Thyroid gland (tissue), 4 donors: ENCODE data around the gene HSF5. TPM values are rescaled to one million over a fixed set of nuclear protein-coding genes. Genes with fewer than 3 reads are reported as not detected.
"Not testable (repeated sequence)": the region's sequence is repeated elsewhere in the genome, so short reads cannot be mapped to it uniquely, and the experiment has no call there.

Source experiments
- DNase-seq, 2 donors: peaks; one replicate each; pipeline ENCODE4 v3.0.0-alpha.2; 2019
- H3K27ac ChIP-seq, 3 donors: fragments of 200-600 bp; sonication (generic); 1 replicate in 2 of 3; 2 replicates in 1 of 3; pipeline ENCODE4 v1.5.1; 2016 to 2019; ENCODE audit warnings: mild to moderate bottlenecking in 1 of 3, moderate library complexity in 1 of 3
- H3K27me3 ChIP-seq: fragments of 200-600 bp; sonication (generic); one replicate; pipeline ENCODE4 v1.5.1; 2019
- H3K36me3 ChIP-seq, 2 donors: fragments of 200-600 bp; sonication (generic); one replicate each; pipeline ENCODE4 v1.5.1; 2016 to 2019
- H3K4me1 ChIP-seq, 2 donors: fragments of 200-600 bp; sonication (generic); one replicate each; pipeline ENCODE4 v1.5.1; 2017 to 2019
- H3K4me3 ChIP-seq, 3 donors: fragments of 200-600 bp; sonication (generic); replicated peaks in 1 of 3; 1 replicate in 2 of 3; 2 replicates in 1 of 3; pipeline ENCODE4 v1.5.1; 2016; ENCODE audit warnings: mild to moderate bottlenecking in 1 of 3
- H3K9me3 ChIP-seq: fragments of 200-600 bp; sonication (generic); one replicate; pipeline ENCODE4 v1.5.1; 2017
- POLR2A ChIP-seq, 2 donors: fragments of 450-650 bp; IDR thresholded peaks; one replicate each; pipeline ENCODE4 v1.6.1; 2017; ENCODE audit warnings: antibody characterized with exemption in 2 of 2, mild to moderate bottlenecking in 2 of 2, moderate library complexity in 1 of 2
- WGBS, 2 donors: methylation state at CpG; one replicate each; pipeline ENCODE4 v1.1.5; 2017; 5-methylcytosine and 5-hydroxymethylcytosine counted together
- intact Hi-C: fragments of 100-400 bp; cut with DNase I; formaldehyde crosslinking; loops from one replicate; pipeline ENCODE4 v1.15.1; 2023
- total RNA-seq, 4 donors: library from RNA; depleted of rRNA; stranded (reverse); fragments of >200 nt; gene quantifications; one replicate each; pipeline ENCODE4 v1.2.3, GENCODE V29; 2016
- TF ChIP-seq, protein P1 (sequence below), 6 experiments: fragments of 200-600 bp in 3 of 6; fragments of 450-650 bp in 3 of 6; sonication (generic) in 3 of 6; IDR thresholded peaks; one replicate each; pipeline ENCODE4 v1.5.1; 2016 to 2019; ENCODE audit warnings: antibody characterized with exemption in 6 of 6, mild to moderate bottlenecking in 2 of 6, inconsistent platforms in 1 of 6, moderate library complexity in 1 of 6

The HSF5 gene
- total RNA-seq, 4 donors from 2014 or later: 0.10 to 0.25 (median 0.12) TPM

DNA sequence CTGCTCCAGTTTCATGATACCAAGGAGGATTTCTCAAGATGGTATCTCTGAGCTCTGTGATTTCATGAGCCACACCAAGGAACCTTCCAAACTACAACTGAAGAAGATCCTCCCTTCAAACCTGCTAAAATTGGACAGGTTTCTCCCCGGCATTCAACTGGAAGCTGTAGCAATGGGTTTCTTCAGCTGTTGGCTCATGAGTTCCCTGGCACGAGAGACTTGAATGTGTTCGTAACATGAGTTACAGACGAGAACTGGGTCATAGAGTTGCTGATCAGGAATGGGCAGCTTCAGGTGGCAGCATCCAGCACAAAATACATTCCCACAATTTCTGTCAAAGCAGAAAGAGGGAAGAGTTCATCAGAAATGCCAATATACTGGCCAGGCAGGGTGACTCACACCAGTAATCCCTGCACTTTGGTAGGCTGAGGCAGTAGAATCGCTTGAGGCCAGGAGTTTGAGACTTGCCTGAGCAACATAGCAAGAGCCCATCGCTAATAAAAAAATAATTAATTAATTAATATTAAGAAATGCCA, 3.4 kb upstream of the HSF5 start:
- peaks cover 61 to 87% of the 10 kb centered on the region in 2 donors for H3K36me3 ChIP-seq
- H3K27ac ChIP-seq: no peak overlapping the region
- no peaks in the 10 kb centered on the region for H3K27me3 ChIP-seq
- WGBS, 2 donors: 93 to 95% methylated on average over 6 of the region's 6 CpGs
- H3K9me3 ChIP-seq: no peaks in the 10 kb centered on the region
- no peaks in the 10 kb centered on the region for H3K4me1 ChIP-seq
- DNase-seq: no peak
- H3K4me3 ChIP-seq: no peak overlapping the region
- no peak for TF ChIP-seq POLR2A (IDR thresholded peaks at IDR 0.05)
- TF ChIP-seq, protein P1, sequence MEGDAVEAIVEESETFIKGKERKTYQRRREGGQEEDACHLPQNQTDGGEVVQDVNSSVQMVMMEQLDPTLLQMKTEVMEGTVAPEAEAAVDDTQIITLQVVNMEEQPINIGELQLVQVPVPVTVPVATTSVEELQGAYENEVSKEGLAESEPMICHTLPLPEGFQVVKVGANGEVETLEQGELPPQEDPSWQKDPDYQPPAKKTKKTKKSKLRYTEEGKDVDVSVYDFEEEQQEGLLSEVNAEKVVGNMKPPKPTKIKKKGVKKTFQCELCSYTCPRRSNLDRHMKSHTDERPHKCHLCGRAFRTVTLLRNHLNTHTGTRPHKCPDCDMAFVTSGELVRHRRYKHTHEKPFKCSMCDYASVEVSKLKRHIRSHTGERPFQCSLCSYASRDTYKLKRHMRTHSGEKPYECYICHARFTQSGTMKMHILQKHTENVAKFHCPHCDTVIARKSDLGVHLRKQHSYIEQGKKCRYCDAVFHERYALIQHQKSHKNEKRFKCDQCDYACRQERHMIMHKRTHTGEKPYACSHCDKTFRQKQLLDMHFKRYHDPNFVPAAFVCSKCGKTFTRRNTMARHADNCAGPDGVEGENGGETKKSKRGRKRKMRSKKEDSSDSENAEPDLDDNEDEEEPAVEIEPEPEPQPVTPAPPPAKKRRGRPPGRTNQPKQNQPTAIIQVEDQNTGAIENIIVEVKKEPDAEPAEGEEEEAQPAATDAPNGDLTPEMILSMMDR (IDR thresholded peaks at IDR 0.05): no peak
- intact Hi-C loops: no loop called here

DNA sequence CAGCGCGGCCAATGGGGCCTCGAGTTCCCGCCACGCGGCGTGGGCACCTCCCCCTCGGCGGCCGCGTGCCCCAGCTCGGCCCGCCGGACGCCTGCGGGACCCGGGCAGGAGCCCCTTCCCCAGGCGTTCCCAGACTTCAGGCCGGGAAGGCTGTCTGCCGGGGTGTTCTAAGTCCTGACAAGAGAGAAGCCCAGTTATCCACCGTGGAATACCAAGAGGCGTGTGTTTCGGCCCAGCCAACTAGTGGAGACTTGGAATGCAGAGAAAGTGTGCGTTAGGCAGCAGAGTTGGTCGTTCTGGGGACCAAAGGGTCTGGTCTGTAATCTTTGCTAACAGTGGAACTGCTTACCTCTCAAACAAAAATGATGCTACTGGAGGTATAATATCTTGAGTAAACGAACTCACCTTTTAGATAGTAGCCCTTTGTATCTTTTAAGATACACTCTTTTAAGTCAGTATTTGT, 251 bp upstream of the HSF5 start:
- Histone ChIP-seq H3K9me3 (no peaks in the 10 kb centered on the region), H3K4me1 (no peaks in the 10 kb centered on the region), H3K36me3 (peaks cover 35 to 58% of the 10 kb centered on the region in 2 donors), H3K4me3 (no peak overlapping the region), H3K27me3 (no peaks in the 10 kb centered on the region), H3K27ac (no peak overlapping the region)
- no peak for DNase-seq
- TF ChIP-seq, protein P1 (IDR thresholded peaks at IDR 0.05): no peak
- no peak for TF ChIP-seq POLR2A (IDR thresholded peaks at IDR 0.05)
- intact Hi-C loops: no loop called here
- WGBS, 2 donors: 87 to 88% methylated on average over 17 to 26 of the region's 26 CpGs

DNA sequence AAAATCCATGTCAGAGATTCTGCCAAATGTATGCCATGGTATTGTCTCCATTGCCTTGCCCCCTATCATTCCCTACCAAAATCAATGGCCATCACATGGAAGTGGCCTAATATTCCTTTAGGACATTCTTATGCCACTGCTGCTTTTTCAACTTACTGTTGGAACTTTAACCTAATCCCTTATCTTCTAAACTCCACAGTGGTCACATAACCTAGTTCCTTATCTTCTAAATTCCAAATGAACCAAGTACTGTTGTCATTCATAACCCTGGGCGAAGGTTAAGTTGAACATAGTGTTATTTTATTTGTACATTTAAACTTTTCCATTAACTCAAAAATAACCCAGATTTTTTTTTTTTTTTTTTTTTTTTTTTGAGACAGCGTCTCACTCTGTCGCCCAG, 3.6 kb downstream of the HSF5 start:
- no peaks in the 10 kb centered on the region for H3K9me3 ChIP-seq
- WGBS, 2 donors: 91 to 97% methylated on average over 3 of the region's 3 CpGs

DNA sequence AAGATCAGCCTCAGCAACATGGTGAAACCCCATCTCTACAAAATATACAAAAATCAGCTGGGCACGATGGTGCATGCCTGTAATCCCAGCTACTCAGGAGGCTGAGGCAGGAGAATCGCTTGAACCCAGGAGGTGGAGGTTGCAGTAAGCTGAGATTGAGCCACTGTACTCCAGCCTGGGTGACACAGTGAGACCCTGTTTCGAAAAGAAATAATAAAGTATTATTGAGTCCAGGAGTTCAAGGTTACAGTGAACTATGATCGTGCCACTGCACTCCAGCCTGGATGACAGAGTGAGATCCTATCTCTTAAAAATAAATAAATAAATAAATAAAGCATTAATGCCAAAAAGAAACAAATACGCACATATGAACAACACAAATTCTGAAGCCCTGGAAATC, 6.4 kb downstream of the HSF5 start:
- intact Hi-C loops, H3K36me3 ChIP-seq, H3K4me1 ChIP-seq, H3K27ac ChIP-seq, DNase-seq, H3K4me3 ChIP-seq, H3K27me3 ChIP-seq, H3K9me3 ChIP-seq: not testable (repeated sequence)
- WGBS, 2 donors: 92 to 94% methylated on average over 5 of the region's 5 CpGs

More for the DNA sequence above, 3.6 kb downstream of the HSF5 start:
- no peak for DNase-seq
- Histone ChIP-seq H3K4me3 (no peak overlapping the region), H3K27ac (no peak overlapping the region), H3K36me3 (peaks cover 0 to 20% of the 10 kb centered on the region in 2 donors), H3K27me3 (no peaks in the 10 kb centered on the region), H3K4me1 (no peaks in the 10 kb centered on the region)
- TF ChIP-seq, protein P1 (IDR thresholded peaks at IDR 0.05): no peak
- intact Hi-C loops: no loop called here

DNA sequence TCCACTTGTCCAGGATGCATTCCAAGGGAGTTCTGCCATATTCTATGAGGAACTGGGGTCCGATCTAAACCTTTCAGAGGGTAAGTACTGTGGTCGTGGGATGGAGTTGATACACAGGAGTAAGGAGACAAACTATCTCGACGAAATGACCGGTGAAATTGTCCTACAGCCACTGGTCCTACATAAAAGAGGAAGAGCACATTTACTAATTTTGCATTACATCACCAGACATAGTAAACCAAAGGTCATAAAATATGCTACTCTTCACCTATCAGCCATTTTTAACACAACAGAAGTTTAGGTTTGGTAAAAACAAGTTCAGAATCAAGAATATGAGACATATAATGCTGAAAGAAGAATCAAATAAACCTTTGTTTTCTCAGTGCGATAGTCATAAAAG, 8.1 kb downstream of the HSF5 start:
- WGBS, 2 donors: 82 to 86% methylated on average over 6 of the region's 6 CpGs
- no peak for TF ChIP-seq POLR2A (IDR thresholded peaks at IDR 0.05)
- TF ChIP-seq, protein P1 (IDR thresholded peaks at IDR 0.05): no peak
- intact Hi-C loops: no loop called here

More for the DNA sequence above, 8.1 kb downstream of the HSF5 start:
- Histone ChIP-seq H3K27ac (no peak overlapping the region), H3K27me3 (no peaks in the 10 kb centered on the region), H3K4me3 (no peak overlapping the region), H3K9me3 (no peaks in the 10 kb centered on the region), H3K36me3 (no peaks in the 10 kb centered on the region), H3K4me1 (no peaks in the 10 kb centered on the region)
- DNase-seq: no peak
